Adrenal gland (tissue), 5 donors: Measurements from ENCODE around the gene SMIM12.

Experiments
- CTCF ChIP-seq, 6 experiments: fragments of 450-650 bp in 4 of 6; fragments of 200-600 bp in 2 of 6; sonication (generic) in 1 of 6; IDR thresholded peaks; 1 replicate in 5 of 6; 2 replicates in 1 of 6; pipeline versions ENCODE4 v1.5.1 to v1.8.0; 2016 to 2021; ENCODE audit warnings: antibody characterized with exemption in 6 of 6, mild to moderate bottlenecking in 2 of 6, moderate library complexity in 1 of 6
- POLR2A ChIP-seq, 2 donors: fragments of 450-650 bp; IDR thresholded peaks; one replicate each; pipeline ENCODE4 v1.6.1; 2017; ENCODE audit warnings: antibody characterized with exemption in 2 of 2, mild to moderate bottlenecking in 2 of 2, moderate library complexity in 1 of 2
- donor health status: DM: no; HTN: no; CAD: no.

- TF ChIP-seq POLR2A (IDR thresholded peaks at IDR 0.05), result no peak
- peak in 1 of 6 experiments; percentile 30 for TF ChIP-seq CTCF (IDR thresholded peaks at IDR 0.05)
These were observed 37.1 kb upstream of the SMIM12 start for GRCh38 chr1:34896612-34897011.
